Neural progenitor cell (in vitro differentiated cells): ENCODE results near the gene R3HCC1L.

ENCODE experiments used
- EZH2 ChIP-seq: fragments of 200-600 bp; sonication (generic); IDR thresholded peaks from 2 replicates; pipeline ENCODE4 v1.6.1; 2017; ENCODE audit warnings: antibody characterized with exemption, mild to moderate bottlenecking, moderate library complexity
- EZH2phosphoT487 ChIP-seq: fragments of 200-600 bp; sonication (generic); IDR thresholded peaks from 2 replicates; pipeline ENCODE4 v1.6.1; 2017; ENCODE audit warnings: antibody characterized with exemption
- TF ChIP-seq, protein P1 (sequence below): fragments of 200-600 bp; sonication (generic); IDR thresholded peaks from 2 replicates; pipeline ENCODE4 v1.5.1; 2017; ENCODE audit warnings: antibody characterized with exemption, mild to moderate bottlenecking

- TF ChIP-seq, protein P1, sequence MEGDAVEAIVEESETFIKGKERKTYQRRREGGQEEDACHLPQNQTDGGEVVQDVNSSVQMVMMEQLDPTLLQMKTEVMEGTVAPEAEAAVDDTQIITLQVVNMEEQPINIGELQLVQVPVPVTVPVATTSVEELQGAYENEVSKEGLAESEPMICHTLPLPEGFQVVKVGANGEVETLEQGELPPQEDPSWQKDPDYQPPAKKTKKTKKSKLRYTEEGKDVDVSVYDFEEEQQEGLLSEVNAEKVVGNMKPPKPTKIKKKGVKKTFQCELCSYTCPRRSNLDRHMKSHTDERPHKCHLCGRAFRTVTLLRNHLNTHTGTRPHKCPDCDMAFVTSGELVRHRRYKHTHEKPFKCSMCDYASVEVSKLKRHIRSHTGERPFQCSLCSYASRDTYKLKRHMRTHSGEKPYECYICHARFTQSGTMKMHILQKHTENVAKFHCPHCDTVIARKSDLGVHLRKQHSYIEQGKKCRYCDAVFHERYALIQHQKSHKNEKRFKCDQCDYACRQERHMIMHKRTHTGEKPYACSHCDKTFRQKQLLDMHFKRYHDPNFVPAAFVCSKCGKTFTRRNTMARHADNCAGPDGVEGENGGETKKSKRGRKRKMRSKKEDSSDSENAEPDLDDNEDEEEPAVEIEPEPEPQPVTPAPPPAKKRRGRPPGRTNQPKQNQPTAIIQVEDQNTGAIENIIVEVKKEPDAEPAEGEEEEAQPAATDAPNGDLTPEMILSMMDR = no peak
- TF ChIP-seq EZH2 (no peak), EZH2phosphoT487 (no peak)
These were observed 3.6 kb downstream of the R3HCC1L start for GRCh38 chr10:98138031-98138430.
